ENCODE data around the gene HPDL.
"Not testable (repeated sequence)": the region's sequence is repeated elsewhere in the genome, so short reads cannot be mapped to it uniquely, and the experiment has no call there.

- TF ChIP-seq CTCF (IDR thresholded peaks at IDR 0.05 in 4 of 5, conservative IDR thresholded peaks at IDR 0.05 in 1 of 5); POLR2A (IDR thresholded peaks at IDR 0.05): not testable (repeated sequence)
Measured at GRCh38 chr1:45284858-45285257, 41.8 kb upstream of the HPDL start.
